ENCODE measurements around the gene PIGZ. TPM values are rescaled to one million over a fixed set of nuclear protein-coding genes. Genes with fewer than 3 reads are reported as not detected.

Gene PIGZ
- total and polyA plus RNA-seq, 2 experiments from 2014 or later: 18.0 to 32.6 TPM

DNA sequence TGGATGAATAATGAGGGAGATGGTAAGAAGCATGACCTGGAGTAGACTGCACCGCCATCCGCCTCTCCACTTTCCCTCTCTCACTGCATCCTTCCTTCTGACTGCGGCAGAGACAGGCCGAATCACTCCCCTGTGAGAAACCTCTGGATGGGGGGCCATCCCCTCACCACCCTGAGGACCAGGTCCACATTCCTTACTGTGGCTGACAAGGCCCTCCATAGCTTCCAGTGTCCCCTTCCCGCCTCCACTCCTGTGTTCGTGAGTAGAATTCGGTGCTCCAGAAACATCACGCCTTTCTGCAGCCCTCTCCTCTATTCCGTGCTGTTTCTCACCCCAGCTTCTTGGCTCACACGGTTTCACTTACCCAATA lies 2.8 kb downstream of the PIGZ start:
- H3K4me2 ChIP-seq: no peak overlapping the region
- H3K4me3 ChIP-seq: no peak overlapping the region
- WGBS (ENCODE audit: low lambda C conversion rate, missing lambda C conversion rate): 93% methylated on average over 10 of the region's 10 CpGs
- H2AFZ ChIP-seq: no peak overlapping the region
- H3K79me2 ChIP-seq: peaks cover 25% of the 10 kb centered on the region
- no peaks in the 10 kb centered on the region for H3K36me3 ChIP-seq (replicated peaks; ENCODE audit: insufficient read depth, low read depth)
- H3K27me3 ChIP-seq: peaks cover 4% of the 10 kb centered on the region
- H3K27ac ChIP-seq: no peak overlapping the region
- no peaks in the 10 kb centered on the region for H3K9me2 ChIP-seq (replicated peaks; ENCODE audit: insufficient read depth)
- no peak for DNase-seq (ENCODE audit: low spot score)
- TF ChIP-seq, protein P1, sequence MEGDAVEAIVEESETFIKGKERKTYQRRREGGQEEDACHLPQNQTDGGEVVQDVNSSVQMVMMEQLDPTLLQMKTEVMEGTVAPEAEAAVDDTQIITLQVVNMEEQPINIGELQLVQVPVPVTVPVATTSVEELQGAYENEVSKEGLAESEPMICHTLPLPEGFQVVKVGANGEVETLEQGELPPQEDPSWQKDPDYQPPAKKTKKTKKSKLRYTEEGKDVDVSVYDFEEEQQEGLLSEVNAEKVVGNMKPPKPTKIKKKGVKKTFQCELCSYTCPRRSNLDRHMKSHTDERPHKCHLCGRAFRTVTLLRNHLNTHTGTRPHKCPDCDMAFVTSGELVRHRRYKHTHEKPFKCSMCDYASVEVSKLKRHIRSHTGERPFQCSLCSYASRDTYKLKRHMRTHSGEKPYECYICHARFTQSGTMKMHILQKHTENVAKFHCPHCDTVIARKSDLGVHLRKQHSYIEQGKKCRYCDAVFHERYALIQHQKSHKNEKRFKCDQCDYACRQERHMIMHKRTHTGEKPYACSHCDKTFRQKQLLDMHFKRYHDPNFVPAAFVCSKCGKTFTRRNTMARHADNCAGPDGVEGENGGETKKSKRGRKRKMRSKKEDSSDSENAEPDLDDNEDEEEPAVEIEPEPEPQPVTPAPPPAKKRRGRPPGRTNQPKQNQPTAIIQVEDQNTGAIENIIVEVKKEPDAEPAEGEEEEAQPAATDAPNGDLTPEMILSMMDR (IDR thresholded peaks at IDR 0.05; ENCODE audit: poor library complexity): no peak
- TF ChIP-seq EZH2phosphoT487 (IDR thresholded peaks at IDR 0.05; ENCODE audit: low read depth, severe bottlenecking, unreplicated experiment): no peak
- H4K20me1 ChIP-seq (ENCODE audit: insufficient read depth, poor library complexity, severe bottlenecking): no peaks in the 10 kb centered on the region
- H3K9me3 ChIP-seq (ENCODE audit: low read depth): no peaks in the 10 kb centered on the region
- H3K4me1 ChIP-seq (ENCODE audit: insufficient read depth): peaks cover 28% of the 10 kb centered on the region

DNA sequence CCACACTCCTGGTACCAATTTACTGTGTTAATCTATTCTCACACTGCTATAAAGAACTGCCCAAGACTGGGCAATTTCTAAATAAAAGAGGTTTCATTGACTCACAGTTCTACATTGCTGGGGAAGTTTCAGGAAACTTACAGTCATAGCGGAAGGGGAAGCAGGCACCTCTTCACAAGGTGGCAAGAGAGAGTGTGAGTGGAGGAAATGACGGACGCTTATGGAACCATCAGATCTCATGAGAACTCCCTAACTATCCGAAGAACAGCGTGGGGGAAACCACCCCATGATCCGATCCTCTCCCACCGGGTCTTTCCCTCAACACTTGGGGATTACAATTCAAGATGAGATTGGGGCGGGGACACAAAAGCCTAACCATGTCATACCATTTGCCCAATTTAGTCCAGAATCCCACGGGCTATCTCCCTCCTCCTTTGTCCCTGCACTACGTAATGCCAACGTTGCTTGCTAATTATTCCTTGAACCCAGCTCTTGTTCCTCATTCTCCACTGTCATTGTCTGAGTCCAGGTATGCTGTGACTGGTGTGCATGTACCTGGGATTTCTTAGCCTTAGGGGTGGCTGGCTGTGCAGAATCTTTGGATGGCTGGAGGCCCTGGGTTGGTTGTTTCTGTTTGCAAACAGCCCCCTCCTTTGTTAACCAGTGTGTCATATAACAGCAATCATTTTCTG lies 3.4 kb downstream of the PIGZ start:
- Histone ChIP-seq H3K27ac (no peak overlapping the region), H3K4me3 (no peak overlapping the region)

DNA sequence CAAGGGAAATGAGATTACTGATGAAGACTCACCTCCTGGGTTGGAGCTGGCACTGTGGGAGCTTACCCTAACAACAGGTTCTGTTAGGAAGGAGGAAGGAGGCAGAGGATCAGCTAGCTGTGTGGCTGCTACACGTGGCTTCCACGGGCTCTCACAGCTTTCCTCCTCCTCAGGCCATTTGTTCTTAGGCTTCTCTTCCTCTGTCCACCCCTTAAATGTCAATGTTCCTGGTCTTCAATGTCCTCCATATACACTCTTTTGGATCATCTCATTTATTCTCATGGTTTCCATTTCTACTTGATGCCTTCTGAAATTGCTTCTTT lies 5.0 kb downstream of the PIGZ start:
- Histone ChIP-seq H3K4me3 (no peak overlapping the region), H3K4me2 (no peak overlapping the region), H3K4me1 (ENCODE audit: insufficient read depth) (peaks cover 28% of the 10 kb centered on the region), H4K20me1 (ENCODE audit: insufficient read depth, poor library complexity, severe bottlenecking) (no peaks in the 10 kb centered on the region), H3K9me3 (ENCODE audit: low read depth) (no peaks in the 10 kb centered on the region), H3K79me2 (peaks cover 25% of the 10 kb centered on the region), H3K27me3 (peaks cover 4% of the 10 kb centered on the region), H3K36me3 (replicated peaks; ENCODE audit: insufficient read depth, low read depth) (no peaks in the 10 kb centered on the region), H2AFZ (no peak overlapping the region), H3K27ac (peak overlapping the region; percentile 91), H3K9me2 (replicated peaks; ENCODE audit: insufficient read depth) (no peaks in the 10 kb centered on the region)
- TF ChIP-seq, protein P1 (IDR thresholded peaks at IDR 0.05; ENCODE audit: poor library complexity): no peak
- TF ChIP-seq EZH2phosphoT487 (IDR thresholded peaks at IDR 0.05; ENCODE audit: low read depth, severe bottlenecking, unreplicated experiment) (no peak), EZH2 (IDR thresholded peaks at IDR 0.05; ENCODE audit: borderline replicate concordance) (no peak)
- 62% methylated on average over 2 of the region's 2 CpGs for WGBS (ENCODE audit: low lambda C conversion rate, missing lambda C conversion rate)
- DNase-seq (ENCODE audit: low spot score): no peak

More for the DNA sequence above, 3.4 kb downstream of the PIGZ start:
- Histone ChIP-seq H3K4me2 (no peak overlapping the region), H3K27me3 (peaks cover 4% of the 10 kb centered on the region), H2AFZ (no peak overlapping the region), H3K36me3 (replicated peaks; ENCODE audit: insufficient read depth, low read depth) (no peaks in the 10 kb centered on the region), H3K9me2 (replicated peaks; ENCODE audit: insufficient read depth) (no peaks in the 10 kb centered on the region), H4K20me1 (ENCODE audit: insufficient read depth, poor library complexity, severe bottlenecking) (no peaks in the 10 kb centered on the region), H3K79me2 (peaks cover 25% of the 10 kb centered on the region), H3K9me3 (ENCODE audit: low read depth) (no peaks in the 10 kb centered on the region), H3K4me1 (ENCODE audit: insufficient read depth) (peaks cover 28% of the 10 kb centered on the region)
- DNase-seq (ENCODE audit: low spot score): no peak
- no peak for TF ChIP-seq EZH2phosphoT487 (IDR thresholded peaks at IDR 0.05; ENCODE audit: low read depth, severe bottlenecking, unreplicated experiment)
- TF ChIP-seq EZH2 (IDR thresholded peaks at IDR 0.05; ENCODE audit: borderline replicate concordance): no peak
- TF ChIP-seq, protein P1 (IDR thresholded peaks at IDR 0.05; ENCODE audit: poor library complexity): no peak
- 94% methylated on average over 11 of the region's 11 CpGs for WGBS (ENCODE audit: low lambda C conversion rate, missing lambda C conversion rate)

Measured in hepatocyte (in vitro differentiated cells).